Loucy (cell line): Measurements from ENCODE around the gene LEPROT.

Experiments used
- H2AFZ ChIP-seq: fragments of 200-600 bp; sonication (generic); 2 replicates; pipeline ENCODE4 v1.6.0; 2016; ENCODE audit warnings: antibody characterized with exemption, mild to moderate bottlenecking, low read length, moderate library complexity
- H3F3A ChIP-seq: fragments of 200-600 bp; 2 replicates; pipeline ENCODE4 v1.6.0; 2016; ENCODE audit warnings: antibody characterized with exemption, low read depth, mild to moderate bottlenecking
- H3K27me3 ChIP-seq: fragments of 200-600 bp; sonication (generic); 2 replicates; pipeline ENCODE4 v1.6.1; 2014; ENCODE audit warnings: low read length, mild to moderate bottlenecking; ENCODE audit not compliant: insufficient read depth, poor library complexity, severe bottlenecking
- H3K36me3 ChIP-seq: fragments of 200-600 bp; sonication (generic); 2 replicates; pipeline ENCODE4 v1.6.1; 2016; ENCODE audit warnings: low read length; ENCODE audit not compliant: insufficient read depth
- H3K4me1 ChIP-seq: fragments of 200-600 bp; sonication (generic); 2 replicates; pipeline ENCODE4 v1.5.1; 2014; ENCODE audit warnings: low read length, mild to moderate bottlenecking; ENCODE audit not compliant: insufficient read depth, poor library complexity, severe bottlenecking
- H3K4me2 ChIP-seq: fragments of 200-600 bp; sonication (generic); 2 replicates; pipeline ENCODE4 v1.6.0; 2014; ENCODE audit warnings: antibody characterized with exemption, low read length, low read depth, mild to moderate bottlenecking; ENCODE audit not compliant: poor library complexity, severe bottlenecking
- H3K4me3 ChIP-seq: fragments of 200-600 bp; sonication (generic); 2 replicates; pipeline ENCODE4 v1.5.1; 2014; ENCODE audit warnings: low read length, mild to moderate bottlenecking, mixed read lengths; ENCODE audit not compliant: poor library complexity, severe bottlenecking
- H3K79me2 ChIP-seq: fragments of 200-600 bp; sonication (generic); 2 replicates; pipeline ENCODE4 v1.6.1; 2014; ENCODE audit warnings: low read length; ENCODE audit not compliant: insufficient read depth
- H3K9ac ChIP-seq: fragments of 200-600 bp; sonication (generic); 2 replicates; pipeline ENCODE4 v1.6.0; 2014; ENCODE audit warnings: mild to moderate bottlenecking, low read depth, low read length, moderate library complexity; ENCODE audit not compliant: poor library complexity, severe bottlenecking
- H3K9me2 ChIP-seq: fragments of 200-600 bp; sonication (generic); replicated peaks from 2 replicates; pipeline ENCODE4 v1.6.1; 2016; ENCODE audit warnings: low read depth, low read length, mixed read lengths
- H3K9me3 ChIP-seq: fragments of 200-600 bp; sonication (generic); 2 replicates; pipeline ENCODE4 v1.6.1; 2014; ENCODE audit warnings: mild to moderate bottlenecking, antibody characterized with exemption, low read length, low read depth; ENCODE audit not compliant: insufficient read depth
- H4K20me1 ChIP-seq: fragments of 200-600 bp; sonication (generic); 2 replicates; pipeline ENCODE4 v1.6.0; 2014; ENCODE audit warnings: antibody characterized with exemption, low read length, mild to moderate bottlenecking; ENCODE audit not compliant: insufficient read depth, poor library complexity, severe bottlenecking
- EZH2phosphoT487 ChIP-seq: fragments of 200-600 bp; IDR thresholded peaks from 2 replicates; pipeline ENCODE4 v1.6.1; 2018; ENCODE audit warnings: antibody characterized with exemption, mild to moderate bottlenecking, moderate library complexity, borderline replicate concordance
- TF ChIP-seq, protein P1 (sequence below): fragments of 200-600 bp; sonication (generic); conservative IDR thresholded peaks from 2 replicates; pipeline ENCODE4 v1.5.1; 2014; ENCODE audit warnings: mild to moderate bottlenecking, antibody characterized with exemption, low read length

LEPROT gene, protein sequence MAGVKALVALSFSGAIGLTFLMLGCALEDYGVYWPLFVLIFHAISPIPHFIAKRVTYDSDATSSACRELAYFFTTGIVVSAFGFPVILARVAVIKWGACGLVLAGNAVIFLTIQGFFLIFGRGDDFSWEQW

GRCh38 chr1:65420590-65421350, at the start of gene LEPROT, which contains the start of gene LEPR:
Gene LEPROT, plus strand, starts transcription at chr1:65420668. Its CDS starts 57 bp downstream, at chr1:65420725.
Gene LEPR, plus strand, starts transcription at chr1:65420668. Its CDS starts 144,898 bp downstream, at chr1:65565566.
- H3K27me3 ChIP-seq = no peaks in the 10 kb centered on the region
- H3K9me2 ChIP-seq = no peaks in the 10 kb centered on the region
- peaks cover 17% of the 10 kb centered on the region for H4K20me1 ChIP-seq
- peak within 1 kb of the TSS; percentile 97 for H3K9ac ChIP-seq
- peaks cover 46% of the 10 kb centered on the region for H3K79me2 ChIP-seq
- H3K4me1 ChIP-seq = peaks cover 53% of the 10 kb centered on the region
- TF ChIP-seq EZH2phosphoT487 = no peak
- TF ChIP-seq, protein P1, sequence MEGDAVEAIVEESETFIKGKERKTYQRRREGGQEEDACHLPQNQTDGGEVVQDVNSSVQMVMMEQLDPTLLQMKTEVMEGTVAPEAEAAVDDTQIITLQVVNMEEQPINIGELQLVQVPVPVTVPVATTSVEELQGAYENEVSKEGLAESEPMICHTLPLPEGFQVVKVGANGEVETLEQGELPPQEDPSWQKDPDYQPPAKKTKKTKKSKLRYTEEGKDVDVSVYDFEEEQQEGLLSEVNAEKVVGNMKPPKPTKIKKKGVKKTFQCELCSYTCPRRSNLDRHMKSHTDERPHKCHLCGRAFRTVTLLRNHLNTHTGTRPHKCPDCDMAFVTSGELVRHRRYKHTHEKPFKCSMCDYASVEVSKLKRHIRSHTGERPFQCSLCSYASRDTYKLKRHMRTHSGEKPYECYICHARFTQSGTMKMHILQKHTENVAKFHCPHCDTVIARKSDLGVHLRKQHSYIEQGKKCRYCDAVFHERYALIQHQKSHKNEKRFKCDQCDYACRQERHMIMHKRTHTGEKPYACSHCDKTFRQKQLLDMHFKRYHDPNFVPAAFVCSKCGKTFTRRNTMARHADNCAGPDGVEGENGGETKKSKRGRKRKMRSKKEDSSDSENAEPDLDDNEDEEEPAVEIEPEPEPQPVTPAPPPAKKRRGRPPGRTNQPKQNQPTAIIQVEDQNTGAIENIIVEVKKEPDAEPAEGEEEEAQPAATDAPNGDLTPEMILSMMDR = no peak
- no peaks in the 10 kb centered on the region for H3K9me3 ChIP-seq
- peaks cover 6% of the 10 kb centered on the region; the same call in 1 of the 2 replicates for H3K36me3 ChIP-seq
- peak within 1 kb of the TSS; percentile 99 for H2AFZ ChIP-seq
- H3K4me3 ChIP-seq = peak within 1 kb of the TSS; percentile 95
- peak within 1 kb of the TSS; percentile 95 for H3K4me2 ChIP-seq
- H3F3A ChIP-seq = no peaks in the 10 kb centered on the region

DNA sequence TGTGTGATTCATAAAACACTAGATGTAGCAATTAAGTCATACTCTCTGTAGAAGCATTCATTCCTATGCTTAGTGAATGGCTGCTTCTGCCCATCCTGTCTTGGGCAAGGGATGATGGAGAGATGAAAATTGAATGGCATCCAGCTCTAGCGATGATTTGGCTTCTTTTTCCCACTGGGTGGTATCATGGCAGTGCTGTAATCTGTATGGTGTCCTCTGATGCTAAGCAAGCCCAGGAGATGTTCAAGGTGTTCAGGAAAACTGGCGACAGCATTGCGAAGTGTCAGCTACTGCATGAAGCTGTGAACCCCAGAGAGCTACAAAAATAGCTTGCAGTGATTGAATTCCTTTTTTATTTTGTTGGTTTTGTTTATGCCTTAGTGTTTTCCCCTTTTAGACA, 48.9 kb upstream of the LEPROT start:
- Histone ChIP-seq H3K36me3 (no peaks in the 10 kb centered on the region), H3K9me3 (no peaks in the 10 kb centered on the region), H3F3A (no peaks in the 10 kb centered on the region), H3K27me3 (no peaks in the 10 kb centered on the region), H3K9me2 (no peaks in the 10 kb centered on the region), H3K9ac (no peak overlapping the region), H2AFZ (no peak overlapping the region), H3K4me3 (no peak overlapping the region), H3K79me2 (no peaks in the 10 kb centered on the region), H3K4me2 (no peak overlapping the region), H4K20me1 (no peaks in the 10 kb centered on the region), H3K4me1 (peaks cover 5% of the 10 kb centered on the region)
- no peak for TF ChIP-seq EZH2phosphoT487
- TF ChIP-seq, protein P1 = no peak

- Histone ChIP-seq H3K9me3 (no peaks in the 10 kb centered on the region), H3K36me3 (no peaks in the 10 kb centered on the region), H3K27me3 (no peaks in the 10 kb centered on the region), H3F3A (no peaks in the 10 kb centered on the region), H3K4me3 (no peak overlapping the region), H4K20me1 (no peaks in the 10 kb centered on the region), H3K4me2 (no peak overlapping the region), H3K9ac (no peak overlapping the region), H3K9me2 (no peaks in the 10 kb centered on the region), H3K4me1 (peaks cover 5% of the 10 kb centered on the region), H2AFZ (no peak overlapping the region), H3K79me2 (no peaks in the 10 kb centered on the region)
- TF ChIP-seq, protein P1 = no peak
- TF ChIP-seq EZH2phosphoT487 = no peak
These were observed 47.9 kb upstream of the LEPROT start for GRCh38 chr1:65372557-65372956.
